ENCODE data around the gene SYNGR2.
A peak's percentile ranks its signal among the peaks of the same experiment; 100 is the strongest.

Gene SYNGR2

GRCh38 chr17:78174346-78174869, 6.0 kb downstream of the SYNGR2 start:
- Histone ChIP-seq H3K4me3 (ENCODE audit: low read depth, low read length) (no peak overlapping the region), H3K4me1 (ENCODE audit: control insufficient read depth, insufficient read depth, low read length) (no peaks in the 10 kb centered on the region; the same call in 1 of the 2 replicates), H3K36me3 (ENCODE audit: control insufficient read depth in 2 of 2, insufficient read depth in 1 of 2, low read length in 2 of 2) (peaks cover 10 to 78% of the 10 kb centered on the region in 2 experiments; a peak in 2 of 3 replicates), H3K27ac (ENCODE audit: extremely low read depth, low read depth, low read length) (no peak overlapping the region; the same call in 1 of the 2 replicates), H3K9me3 (ENCODE audit: control insufficient read depth, insufficient read depth, low read depth, low read length) (no peaks in the 10 kb centered on the region)
- ChIA-PET CTCF (interaction anchor here (0.6 to 8.1 kb wide), 7 partner anchors 12 to 90 kb away, joined by 3 to 94 read pairs (median 5); partner anchors contain the start of genes AFMID and TK1), POLR2A (interaction anchor here (0.9 to 4.1 kb wide), 8 partner anchors 9 to 47 kb away, joined by 3 to 48 read pairs (median 4); partner anchors contain the start of genes AFMID and TK1)
- TF ChIP-seq ZNF341 (tag by site-specific recombination; IDR thresholded peaks at IDR 0.05; ENCODE audit: low read depth) (0 out of 2 replicates have a peak, but pooled peaks have one; percentile 41), SCRT1 (tag by site-specific recombination; IDR thresholded peaks at IDR 0.05; ENCODE audit: borderline replicate concordance) (0 out of 2 replicates have a peak, but pooled peaks have one; percentile 31), SCRT2 (tag by site-specific recombination; IDR thresholded peaks at IDR 0.05) (0 out of 2 replicates have a peak, but pooled peaks have one; percentile 39), ZNF221 (tag by site-specific recombination; IDR thresholded peaks at IDR 0.05; ENCODE audit: borderline replicate concordance) (no peak), ZNF510 (tag by site-specific recombination; IDR thresholded peaks at IDR 0.05; ENCODE audit: insufficient replicate concordance) (no peak), ZBTB17 (tag by site-specific recombination; IDR thresholded peaks at IDR 0.05) (no peak), ZNF112 (tag by site-specific recombination; IDR thresholded peaks at IDR 0.05) (no peak)
- TF ChIP-seq, protein P1, sequence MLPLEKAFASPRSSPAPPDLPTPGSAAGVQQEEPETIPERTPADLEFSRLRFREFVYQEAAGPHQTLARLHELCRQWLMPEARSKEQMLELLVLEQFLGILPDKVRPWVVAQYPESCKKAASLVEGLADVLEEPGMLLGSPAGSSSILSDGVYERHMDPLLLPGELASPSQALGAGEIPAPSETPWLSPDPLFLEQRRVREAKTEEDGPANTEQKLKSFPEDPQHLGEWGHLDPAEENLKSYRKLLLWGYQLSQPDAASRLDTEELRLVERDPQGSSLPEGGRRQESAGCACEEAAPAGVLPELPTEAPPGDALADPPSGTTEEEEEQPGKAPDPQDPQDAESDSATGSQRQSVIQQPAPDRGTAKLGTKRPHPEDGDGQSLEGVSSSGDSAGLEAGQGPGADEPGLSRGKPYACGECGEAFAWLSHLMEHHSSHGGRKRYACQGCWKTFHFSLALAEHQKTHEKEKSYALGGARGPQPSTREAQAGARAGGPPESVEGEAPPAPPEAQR (tag by site-specific recombination; IDR thresholded peaks at IDR 0.05), result no peak

DNA sequence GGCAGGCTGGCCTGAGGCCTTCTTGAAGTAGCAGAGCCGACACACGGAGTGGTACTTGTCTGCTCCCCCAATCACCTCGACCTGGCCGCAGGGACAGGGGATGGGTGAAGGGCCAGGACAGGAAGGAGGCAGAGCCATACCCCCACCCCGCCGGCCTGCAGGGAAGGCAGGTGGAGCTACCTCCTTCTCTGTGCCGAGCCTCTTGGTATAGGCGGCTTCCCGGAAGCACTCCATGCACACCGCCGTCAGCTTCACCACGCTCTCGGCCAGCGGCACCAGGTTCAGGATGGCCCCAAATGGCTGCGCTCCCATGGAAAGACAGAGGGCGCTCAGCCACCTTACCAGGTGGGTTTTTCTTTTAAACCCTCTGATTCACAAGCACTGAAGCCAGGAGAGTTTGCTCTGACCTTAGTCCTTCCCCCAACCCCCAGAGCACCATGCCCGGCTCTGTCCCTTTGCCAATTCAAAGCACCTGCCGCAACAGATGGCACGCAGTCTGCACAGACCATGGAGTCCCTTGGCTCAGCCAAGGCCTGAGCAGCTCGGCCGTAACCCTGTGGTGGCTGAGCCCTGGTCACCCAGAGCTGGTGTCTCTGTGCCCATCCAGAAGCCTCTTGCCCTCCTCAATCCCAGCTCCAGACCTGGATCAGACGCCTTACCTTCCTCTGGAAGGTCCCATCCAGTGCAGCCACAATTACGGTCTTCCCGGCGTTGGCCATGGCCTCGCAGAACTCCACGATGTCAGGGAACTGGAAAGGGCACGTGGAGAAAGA, 6.7 kb downstream of the SYNGR2 start:
- no peak for TF ChIP-seq RBAK (tag by site-specific recombination; IDR thresholded peaks at IDR 0.05)
- no peak for TF ChIP-seq ZBTB49 (tag by site-specific recombination; IDR thresholded peaks at IDR 0.05; ENCODE audit: low read depth)
- TF ChIP-seq ZNF274 (IDR thresholded peaks at IDR 0.05; ENCODE audit: low read length), result no peak
- TF ChIP-seq ZNF274 (tag by site-specific recombination; IDR thresholded peaks at IDR 0.05; ENCODE audit: borderline replicate concordance), result no peak
- TF ChIP-seq ZSCAN23 (tag by site-specific recombination; IDR thresholded peaks at IDR 0.05), result no peak
- Histone ChIP-seq H3K9me3 (ENCODE audit: control insufficient read depth, insufficient read depth, low read depth, low read length) (no peaks in the 10 kb centered on the region), H3K4me1 (ENCODE audit: control insufficient read depth, insufficient read depth, low read length) (no peaks in the 10 kb centered on the region; the same call in 1 of the 2 replicates), H3K27ac (ENCODE audit: extremely low read depth, low read depth, low read length) (no peak overlapping the region), H3K4me3 (ENCODE audit: low read depth, low read length) (no peak overlapping the region), H3K36me3 (ENCODE audit: control insufficient read depth in 2 of 2, insufficient read depth in 1 of 2, low read length in 2 of 2) (peaks cover 14 to 84% of the 10 kb centered on the region in 2 experiments)
- POLR2A ChIA-PET, result interaction anchor here (0.8 to 4.1 kb wide), 10 partner anchors 8 to 61 kb away, joined by 3 to 48 read pairs (median 4); partner anchors contain the start of genes AFMID and TK1
- CTCF ChIA-PET, result interaction anchor here (0.6 to 8.1 kb wide), 9 partner anchors 11 to 90 kb away, joined by 3 to 94 read pairs (median 12); partner anchors contain the start of genes AFMID and TK1

DNA sequence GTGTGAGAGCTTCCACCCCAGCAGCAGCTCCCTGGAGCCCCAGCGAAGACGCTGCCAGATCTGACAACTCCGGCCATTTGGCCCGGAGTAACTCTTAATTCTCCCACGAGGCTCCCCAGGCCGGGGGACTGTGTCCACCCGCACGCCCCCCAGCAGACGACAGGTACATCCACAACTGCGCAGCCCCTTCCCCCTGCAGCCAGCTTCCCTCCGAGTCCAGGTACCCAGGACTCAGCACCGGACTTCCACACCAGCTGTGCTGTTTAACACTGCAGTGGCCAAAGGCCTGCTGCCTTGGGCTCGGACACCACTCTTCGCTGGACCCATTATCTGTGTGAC, 7.2 kb downstream of the SYNGR2 start:
- no peaks in the 10 kb centered on the region; the same call in 1 of the 2 replicates for H3K4me1 ChIP-seq (ENCODE audit: control insufficient read depth, insufficient read depth, low read length)
- ChIA-PET CTCF (interaction anchor here (0.6 to 8.1 kb wide), 12 partner anchors 11 to 91 kb away, joined by 3 to 94 read pairs (median 8); partner anchors contain the start of genes AFMID and TK1), POLR2A (interaction anchor here (0.8 to 4.1 kb wide), 6 partner anchors 8 to 61 kb away, joined by 3 to 48 read pairs (median 6); partner anchors contain the start of genes AFMID and TK1)
- H3K9me3 ChIP-seq (ENCODE audit: control insufficient read depth, insufficient read depth, low read depth, low read length), result no peaks in the 10 kb centered on the region
- peaks cover 19 to 85% of the 10 kb centered on the region in 2 experiments for H3K36me3 ChIP-seq (ENCODE audit: control insufficient read depth in 2 of 2, insufficient read depth in 1 of 2, low read length in 2 of 2)
- H3K4me3 ChIP-seq (ENCODE audit: low read depth, low read length), result no peak overlapping the region
- no peak overlapping the region for H3K27ac ChIP-seq (ENCODE audit: extremely low read depth, low read depth, low read length)
- peak; percentile 53 for TF ChIP-seq ZBTB20 (tag by site-specific recombination; IDR thresholded peaks at IDR 0.05)
- no peak for TF ChIP-seq ZNF140 (tag by site-specific recombination; IDR thresholded peaks at IDR 0.05)

Data from HEK293 (cell line).